ENCODE data around the gene DUS2. TPM values are rescaled to one million over a fixed set of nuclear protein-coding genes. Genes with fewer than 3 reads are reported as not detected.

Gene DUS2
- polyA plus RNA-seq, 1 experiment, result 14.1 TPM

DNA sequence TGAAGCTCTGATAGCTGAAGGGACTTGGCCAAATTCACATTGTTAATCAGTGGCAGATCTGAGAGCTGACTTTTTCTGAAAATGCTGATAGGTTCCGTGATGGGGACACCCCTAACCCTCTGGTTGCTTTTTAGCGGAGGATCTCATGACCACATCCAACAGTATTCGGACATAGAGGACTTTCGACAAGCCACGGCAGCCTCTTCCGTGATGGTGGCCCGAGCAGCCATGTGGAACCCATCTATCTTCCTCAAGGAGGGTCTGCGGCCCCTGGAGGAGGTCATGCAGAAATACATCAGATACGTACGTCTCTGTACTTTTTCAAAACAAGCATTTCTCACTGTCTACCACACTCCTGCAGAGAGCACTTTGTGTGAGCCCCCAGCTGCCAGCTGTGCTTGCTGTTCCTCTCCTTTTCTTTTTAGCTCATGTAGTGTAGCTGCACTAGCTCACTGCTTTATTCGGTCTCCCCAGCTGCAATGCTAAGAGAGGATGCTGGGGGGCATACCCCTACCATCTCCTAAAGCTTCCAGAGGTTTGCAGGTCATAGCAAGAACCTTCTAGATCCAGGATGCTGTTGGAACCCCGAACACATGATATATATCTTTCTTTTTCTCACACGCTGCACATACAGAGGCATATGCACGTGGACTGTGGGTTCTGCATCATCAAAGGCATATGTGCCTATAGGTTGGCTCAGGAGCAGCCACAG, 47.9 kb downstream of the DUS2 start:
- Histone ChIP-seq H3K4me3 (ENCODE audit: low read depth, low read length) (no peak overlapping the region), H3K9me3 (ENCODE audit: control insufficient read depth, insufficient read depth, low read length) (no peaks in the 10 kb centered on the region), H3K27me3 (ENCODE audit: control insufficient read depth, insufficient read depth, low read length) (no peaks in the 10 kb centered on the region), H3K27ac (ENCODE audit: low read depth, low read length) (no peak overlapping the region)
- ChIA-PET CTCF (interaction anchor here (0.6 to 2.2 kb wide), 5 partner anchors 13 to 258 kb away, joined by 3 to 9 read pairs (median 3); no protein-coding TSS in a partner anchor), POLR2A (interaction anchor here (0.6 kb wide), 1 partner anchor 197 kb away, joined by 3 read pairs; no protein-coding TSS in a partner anchor)
- TF ChIP-seq, protein P1, sequence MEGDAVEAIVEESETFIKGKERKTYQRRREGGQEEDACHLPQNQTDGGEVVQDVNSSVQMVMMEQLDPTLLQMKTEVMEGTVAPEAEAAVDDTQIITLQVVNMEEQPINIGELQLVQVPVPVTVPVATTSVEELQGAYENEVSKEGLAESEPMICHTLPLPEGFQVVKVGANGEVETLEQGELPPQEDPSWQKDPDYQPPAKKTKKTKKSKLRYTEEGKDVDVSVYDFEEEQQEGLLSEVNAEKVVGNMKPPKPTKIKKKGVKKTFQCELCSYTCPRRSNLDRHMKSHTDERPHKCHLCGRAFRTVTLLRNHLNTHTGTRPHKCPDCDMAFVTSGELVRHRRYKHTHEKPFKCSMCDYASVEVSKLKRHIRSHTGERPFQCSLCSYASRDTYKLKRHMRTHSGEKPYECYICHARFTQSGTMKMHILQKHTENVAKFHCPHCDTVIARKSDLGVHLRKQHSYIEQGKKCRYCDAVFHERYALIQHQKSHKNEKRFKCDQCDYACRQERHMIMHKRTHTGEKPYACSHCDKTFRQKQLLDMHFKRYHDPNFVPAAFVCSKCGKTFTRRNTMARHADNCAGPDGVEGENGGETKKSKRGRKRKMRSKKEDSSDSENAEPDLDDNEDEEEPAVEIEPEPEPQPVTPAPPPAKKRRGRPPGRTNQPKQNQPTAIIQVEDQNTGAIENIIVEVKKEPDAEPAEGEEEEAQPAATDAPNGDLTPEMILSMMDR (IDR thresholded peaks at IDR 0.05; ENCODE audit: low read depth, low read length), result no peak
- DNase-seq (ENCODE audit: low read depth, low spot score), result no peak

DNA sequence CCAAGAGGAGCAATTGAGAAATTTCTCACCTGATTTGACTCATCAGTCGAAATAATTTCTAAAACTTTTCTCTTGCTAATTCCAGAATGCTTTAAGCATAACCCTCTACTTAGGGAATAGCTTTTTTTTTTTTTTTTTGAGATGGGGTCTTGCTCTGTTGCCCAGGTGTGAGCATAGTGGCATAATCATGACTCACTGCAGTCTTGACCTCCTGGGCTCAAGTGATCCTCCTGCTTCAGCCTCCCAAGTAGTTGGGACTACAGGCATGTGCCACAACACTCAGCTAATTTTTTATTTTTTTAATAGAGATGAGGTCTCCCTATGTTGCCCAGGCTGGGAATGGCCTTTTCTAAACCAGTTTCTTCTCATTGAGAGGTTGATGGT, 48.4 kb downstream of the DUS2 start:
- TF ChIP-seq, protein P1 (IDR thresholded peaks at IDR 0.05; ENCODE audit: low read depth, low read length), result no peak
- Histone ChIP-seq H3K27ac (ENCODE audit: low read depth, low read length) (no peak overlapping the region), H3K4me3 (ENCODE audit: low read depth, low read length) (no peak overlapping the region), H3K27me3 (ENCODE audit: control insufficient read depth, insufficient read depth, low read length) (no peaks in the 10 kb centered on the region), H3K9me3 (ENCODE audit: control insufficient read depth, insufficient read depth, low read length) (no peaks in the 10 kb centered on the region)
- ChIA-PET CTCF (interaction anchor here (0.6 to 2.2 kb wide), 5 partner anchors 12 to 258 kb away, joined by 3 to 9 read pairs (median 3); no protein-coding TSS in a partner anchor), POLR2A (interaction anchor here (0.6 to 0.9 kb wide), 2 partner anchors 24 to 197 kb away, joined by 3 read pairs; no protein-coding TSS in a partner anchor)
- DNase-seq (ENCODE audit: low read depth, low spot score), result no peak

DNA sequence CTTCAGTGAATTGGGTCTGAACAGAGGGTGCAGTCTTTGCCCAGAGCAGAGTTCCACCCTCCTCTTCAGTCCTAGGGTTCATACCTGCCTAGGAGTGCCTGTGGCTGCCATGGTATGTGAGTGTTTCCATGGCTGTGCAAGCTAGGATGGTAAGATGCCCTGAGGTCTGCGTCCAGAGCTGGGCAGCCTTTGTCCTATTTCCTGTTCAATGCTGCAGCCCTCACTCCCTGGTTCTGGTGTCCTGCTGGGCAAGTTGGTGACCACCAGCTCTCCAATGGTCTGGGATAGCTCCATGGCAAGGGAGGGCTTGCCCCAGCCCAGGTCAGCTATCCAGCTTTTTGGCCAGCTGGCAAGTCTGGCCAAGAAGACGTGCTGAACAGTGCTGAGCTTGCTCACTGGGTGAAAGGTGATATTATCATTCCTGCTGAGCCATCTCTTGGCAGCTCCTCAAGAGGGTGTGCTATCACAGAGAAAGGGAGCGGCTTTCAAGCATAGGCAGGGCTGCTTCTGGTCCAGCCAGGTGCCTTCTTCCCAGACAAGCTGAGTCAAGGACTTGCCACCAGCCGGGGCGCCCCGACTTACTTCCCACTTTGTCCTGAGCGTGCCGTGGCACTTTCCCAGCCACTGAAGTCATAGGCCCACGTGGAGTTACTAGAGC, 49.1 kb downstream of the DUS2 start:
- Histone ChIP-seq H3K4me3 (ENCODE audit: low read depth, low read length) (no peak overlapping the region), H3K27me3 (ENCODE audit: control insufficient read depth, insufficient read depth, low read length) (no peaks in the 10 kb centered on the region), H3K27ac (ENCODE audit: low read depth, low read length) (no peak overlapping the region), H3K9me3 (ENCODE audit: control insufficient read depth, insufficient read depth, low read length) (no peaks in the 10 kb centered on the region)
- ChIA-PET POLR2A (interaction anchor here (0.6 to 0.9 kb wide), 3 partner anchors 13 to 116 kb away, joined by 3 to 8 read pairs (median 3); no protein-coding TSS in a partner anchor), CTCF (interaction anchor here (1.1 to 2.2 kb wide), 3 partner anchors 12 to 158 kb away, joined by 3 to 9 read pairs (median 3); no protein-coding TSS in a partner anchor)
- TF ChIP-seq, protein P1 (IDR thresholded peaks at IDR 0.05; ENCODE audit: low read depth, low read length), result no peak
- no peak for DNase-seq (ENCODE audit: low read depth, low spot score)

- TF ChIP-seq, protein P1 (IDR thresholded peaks at IDR 0.05; ENCODE audit: low read depth, low read length), result no peak
- CTCF ChIA-PET, result interaction anchor here (0.7 to 1.4 kb wide), 3 partner anchors 10 to 105 kb away, joined by 3 to 7 read pairs (median 3); partner anchors contain the start of gene NFATC3
- POLR2A ChIA-PET, result no interaction called here
- H3K4me3 ChIP-seq (ENCODE audit: low read depth, low read length), result no peak overlapping the region
- DNase-seq (ENCODE audit: low read depth, low spot score), result no peak
- no peaks in the 10 kb centered on the region for H3K27me3 ChIP-seq (ENCODE audit: control insufficient read depth, insufficient read depth, low read length)
- H3K27ac ChIP-seq (ENCODE audit: low read depth, low read length), result no peak overlapping the region
- no peaks in the 10 kb centered on the region for H3K9me3 ChIP-seq (ENCODE audit: control insufficient read depth, insufficient read depth, low read length)
These were observed 51.0 kb downstream of the DUS2 start for GRCh38 chr16:68073902-68074760.

Data from AG04450 (cell line).